ENCODE measurements around the gene TLK2.

Gene TLK2

GRCh38 chr17:62628831-62629555 is 150.4 kb downstream of the TLK2 start:
- Histone ChIP-seq H2BK15ac (replicated peaks; ENCODE audit: low read depth) (no peak overlapping the region), H4K5ac (ENCODE audit: low read length) (no peak overlapping the region), H3K4me2 (ENCODE audit: low read length) (peak overlapping the region; percentile 73), H3K36me3 (ENCODE audit: control insufficient read depth, insufficient read depth, low read length) (no peaks in the 10 kb centered on the region), H3K23ac (ENCODE audit: low read length) (peak overlapping the region; percentile 90), H2AK5ac (ENCODE audit: low read length) (peak overlapping the region; percentile 93), H3K9ac (ENCODE audit: low read length) (peak overlapping the region; percentile 96), H2BK5ac (ENCODE audit: low read length) (peak overlapping the region; percentile 84), H3K79me1 (ENCODE audit: low read length) (peaks cover 23% of the 10 kb centered on the region), H3K4me3 (ENCODE audit: low read length) (peak overlapping the region; percentile 82), H3K4ac (ENCODE audit: low read depth, low read length) (peak overlapping the region; percentile 98), H3K27ac (ENCODE audit: low read depth, low read length) (peak overlapping the region; percentile 93), H3K4me1 (ENCODE audit: control insufficient read depth, low read depth, low read length) (peaks cover 20% of the 10 kb centered on the region), H4K8ac (ENCODE audit: low read depth, low read length) (no peak overlapping the region), H3K27me3 (ENCODE audit: insufficient read depth, low read length, poor library complexity) (no peaks in the 10 kb centered on the region), H3K18ac (ENCODE audit: low read length) (peak overlapping the region; percentile 95), H3K79me2 (ENCODE audit: control insufficient read depth, insufficient read depth, low read length) (peaks cover 54% of the 10 kb centered on the region), H3K56ac (ENCODE audit: low read length) (peak overlapping the region; percentile 98), H2BK120ac (ENCODE audit: low read depth, low read length) (no peak overlapping the region)
- no CpG with 5 or more reads among the region's 19 CpGs for WGBS (ENCODE audit: extremely low coverage, insufficient coverage, low lambda C conversion rate)
- DNase-seq: peak; percentile 67

DNA sequence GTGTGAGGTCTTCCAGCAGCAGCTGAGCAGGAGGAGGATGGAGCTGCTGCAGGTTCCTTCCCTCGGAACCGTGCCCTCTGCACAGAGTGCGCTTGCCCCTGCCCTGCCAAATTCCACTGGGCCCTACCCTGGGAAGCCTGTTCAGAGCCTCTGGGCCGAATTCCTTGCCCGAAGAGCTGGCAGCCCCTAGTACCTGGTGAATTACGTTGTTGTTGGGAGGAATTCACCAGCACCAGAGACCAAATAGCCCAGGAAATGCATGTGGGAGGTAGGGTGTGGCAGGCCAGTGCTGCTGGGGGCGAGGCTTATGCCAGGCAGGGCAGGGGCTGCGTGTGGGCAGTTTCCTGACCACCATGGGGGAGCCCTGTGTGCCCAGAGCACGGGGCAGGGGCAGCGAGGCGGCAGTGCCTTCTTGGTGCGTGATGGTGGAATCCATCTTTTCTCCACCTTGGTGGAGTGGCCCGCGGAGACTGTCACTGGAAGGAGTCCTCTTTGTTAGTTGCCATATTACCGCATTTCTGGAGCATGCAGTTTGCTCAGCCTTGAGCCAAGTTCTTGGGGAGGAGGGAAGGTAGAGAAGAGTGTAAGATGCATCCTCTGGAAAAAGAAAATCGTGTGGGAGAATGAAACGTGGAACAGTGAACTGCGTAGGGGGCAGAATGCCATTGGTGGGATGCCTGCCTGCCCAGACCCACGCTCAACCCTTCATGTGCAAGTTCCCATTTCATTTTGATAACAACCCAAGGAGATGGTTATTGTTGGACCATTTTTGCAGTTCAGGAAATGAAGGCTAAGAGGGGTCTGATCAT is 151.1 kb downstream of the TLK2 start:
- peak; percentile 47 for DNase-seq
- Histone ChIP-seq H2BK120ac (ENCODE audit: low read depth, low read length) (no peak overlapping the region), H2BK5ac (ENCODE audit: low read length) (peak overlapping the region; percentile 84), H3K4me3 (ENCODE audit: low read length) (peak overlapping the region; percentile 8), H2BK15ac (replicated peaks; ENCODE audit: low read depth) (no peak overlapping the region), H3K4me2 (ENCODE audit: low read length) (peak overlapping the region; percentile 73), H3K79me2 (ENCODE audit: control insufficient read depth, insufficient read depth, low read length) (peaks cover 55% of the 10 kb centered on the region), H3K4ac (ENCODE audit: low read depth, low read length) (peak overlapping the region; percentile 98), H3K27me3 (ENCODE audit: insufficient read depth, low read length, poor library complexity) (no peaks in the 10 kb centered on the region), H3K56ac (ENCODE audit: low read length) (peak overlapping the region; percentile 98), H3K27ac (ENCODE audit: low read depth, low read length) (peak overlapping the region; percentile 93), H3K9ac (ENCODE audit: low read length) (peak overlapping the region; percentile 96), H3K23ac (ENCODE audit: low read length) (peak overlapping the region; percentile 91), H3K18ac (ENCODE audit: low read length) (peak overlapping the region; percentile 95), H4K8ac (ENCODE audit: low read depth, low read length) (no peak overlapping the region), H2AK5ac (ENCODE audit: low read length) (peak overlapping the region; percentile 93), H3K36me3 (ENCODE audit: control insufficient read depth, insufficient read depth, low read length) (no peaks in the 10 kb centered on the region), H3K79me1 (ENCODE audit: low read length) (peaks cover 25% of the 10 kb centered on the region), H4K5ac (ENCODE audit: low read length) (no peak overlapping the region), H3K4me1 (ENCODE audit: control insufficient read depth, low read depth, low read length) (peaks cover 20% of the 10 kb centered on the region)
- no CpG with 5 or more reads among the region's 19 CpGs for WGBS (ENCODE audit: extremely low coverage, insufficient coverage, low lambda C conversion rate)

DNA sequence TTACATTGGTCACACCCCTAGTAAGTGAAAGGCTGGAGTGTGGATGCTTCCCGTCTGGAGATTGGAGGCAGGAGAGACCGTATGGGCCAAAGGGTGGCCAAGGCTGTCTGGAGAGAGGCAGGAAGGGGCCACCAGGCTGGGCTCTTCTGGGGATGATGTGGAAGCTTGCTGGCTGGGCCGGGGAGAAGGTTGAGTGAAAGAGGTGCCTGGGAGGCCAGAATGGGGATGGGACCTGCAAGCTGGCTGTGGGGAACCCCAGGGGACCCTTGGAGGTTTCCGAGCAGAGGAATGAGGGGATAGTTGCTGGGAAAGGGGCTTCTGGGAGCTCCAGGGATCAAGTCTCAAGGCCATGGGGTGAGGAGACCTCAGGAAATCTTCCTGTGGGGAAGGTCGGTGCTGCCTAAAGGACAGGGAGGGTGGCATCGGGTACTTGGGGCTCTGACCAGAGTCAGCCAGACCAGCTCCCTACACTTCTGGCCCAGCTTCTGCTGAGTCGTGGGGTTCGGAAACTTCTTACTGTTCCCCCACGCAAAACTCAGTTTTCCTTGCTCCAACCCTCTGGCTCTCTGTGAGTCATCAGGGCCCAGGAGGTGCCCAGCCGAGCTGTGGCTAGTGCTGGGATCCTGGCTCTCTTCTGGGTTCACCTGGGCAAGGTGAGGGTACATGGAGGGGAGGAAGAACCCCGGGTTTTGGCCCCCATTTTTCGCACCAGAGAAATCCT is 151.9 kb downstream of the TLK2 start:
- Histone ChIP-seq H3K56ac (ENCODE audit: low read length) (peak overlapping the region; percentile 98), H3K4me2 (ENCODE audit: low read length) (no peak overlapping the region), H2BK5ac (ENCODE audit: low read length) (no peak overlapping the region), H3K27ac (ENCODE audit: low read depth, low read length) (peak overlapping the region; percentile 7), H3K27me3 (ENCODE audit: insufficient read depth, low read length, poor library complexity) (no peaks in the 10 kb centered on the region), H3K79me1 (ENCODE audit: low read length) (peaks cover 25% of the 10 kb centered on the region), H2BK120ac (ENCODE audit: low read depth, low read length) (no peak overlapping the region), H4K8ac (ENCODE audit: low read depth, low read length) (no peak overlapping the region), H3K4ac (ENCODE audit: low read depth, low read length) (no peak overlapping the region), H3K36me3 (ENCODE audit: control insufficient read depth, insufficient read depth, low read length) (no peaks in the 10 kb centered on the region), H2BK15ac (replicated peaks; ENCODE audit: low read depth) (no peak overlapping the region), H3K79me2 (ENCODE audit: control insufficient read depth, insufficient read depth, low read length) (peaks cover 55% of the 10 kb centered on the region), H2AK5ac (ENCODE audit: low read length) (no peak overlapping the region), H3K9ac (ENCODE audit: low read length) (peak overlapping the region; percentile 37), H3K23ac (ENCODE audit: low read length) (peak overlapping the region; percentile 91), H3K18ac (ENCODE audit: low read length) (no peak overlapping the region), H4K5ac (ENCODE audit: low read length) (no peak overlapping the region), H3K4me1 (ENCODE audit: control insufficient read depth, low read depth, low read length) (peaks cover 20% of the 10 kb centered on the region), H3K4me3 (ENCODE audit: low read length) (no peak overlapping the region)
- no peak for DNase-seq
- WGBS (ENCODE audit: extremely low coverage, insufficient coverage, low lambda C conversion rate): no CpG with 5 or more reads among the region's 12 CpGs

- Histone ChIP-seq H3K79me1 (ENCODE audit: low read length) (peaks cover 25% of the 10 kb centered on the region), H3K4me2 (ENCODE audit: low read length) (no peak overlapping the region), H3K23ac (ENCODE audit: low read length) (peak overlapping the region; percentile 24), H3K27me3 (ENCODE audit: insufficient read depth, low read length, poor library complexity) (no peaks in the 10 kb centered on the region), H4K8ac (ENCODE audit: low read depth, low read length) (no peak overlapping the region), H3K4me3 (ENCODE audit: low read length) (no peak overlapping the region), H2AK5ac (ENCODE audit: low read length) (no peak overlapping the region), H3K27ac (ENCODE audit: low read depth, low read length) (no peak overlapping the region), H2BK15ac (replicated peaks; ENCODE audit: low read depth) (no peak overlapping the region), H3K79me2 (ENCODE audit: control insufficient read depth, insufficient read depth, low read length) (peaks cover 55% of the 10 kb centered on the region), H3K56ac (ENCODE audit: low read length) (peak overlapping the region; percentile 98), H2BK120ac (ENCODE audit: low read depth, low read length) (no peak overlapping the region), H3K4ac (ENCODE audit: low read depth, low read length) (no peak overlapping the region), H3K18ac (ENCODE audit: low read length) (no peak overlapping the region), H3K4me1 (ENCODE audit: control insufficient read depth, low read depth, low read length) (peaks cover 20% of the 10 kb centered on the region), H3K36me3 (ENCODE audit: control insufficient read depth, insufficient read depth, low read length) (no peaks in the 10 kb centered on the region), H2BK5ac (ENCODE audit: low read length) (no peak overlapping the region), H3K9ac (ENCODE audit: low read length) (no peak overlapping the region), H4K5ac (ENCODE audit: low read length) (no peak overlapping the region)
- WGBS (ENCODE audit: extremely low coverage, insufficient coverage, low lambda C conversion rate): no CpG with 5 or more reads among the region's 23 CpGs
- DNase-seq: no peak
Observed at GRCh38 chr17:62631086-62631935, 152.7 kb downstream of the TLK2 start.

Data from mesendoderm (in vitro differentiated cells).